ENCODE measurements around the gene ANG.

The ANG gene

DNA sequence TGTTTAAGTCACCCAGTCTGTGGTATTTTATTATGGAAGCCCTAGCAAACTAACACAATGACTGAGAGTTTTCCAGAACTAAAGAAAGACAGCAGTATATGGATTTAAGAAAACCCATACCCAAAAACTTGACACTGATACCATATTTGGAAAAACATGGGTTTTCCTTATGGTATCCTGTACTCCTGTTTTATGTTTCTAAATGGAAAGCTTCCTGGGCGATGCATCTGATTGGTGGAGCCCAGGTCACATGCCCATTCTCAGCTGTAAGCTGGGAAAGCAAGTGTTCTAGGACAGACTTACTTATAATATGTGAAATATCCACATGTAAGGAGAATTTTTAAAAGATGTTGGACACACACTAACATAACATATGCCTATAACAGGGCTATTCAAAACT is 8.7 kb upstream of the ANG start:
- DNase-seq, result no peak

DNA sequence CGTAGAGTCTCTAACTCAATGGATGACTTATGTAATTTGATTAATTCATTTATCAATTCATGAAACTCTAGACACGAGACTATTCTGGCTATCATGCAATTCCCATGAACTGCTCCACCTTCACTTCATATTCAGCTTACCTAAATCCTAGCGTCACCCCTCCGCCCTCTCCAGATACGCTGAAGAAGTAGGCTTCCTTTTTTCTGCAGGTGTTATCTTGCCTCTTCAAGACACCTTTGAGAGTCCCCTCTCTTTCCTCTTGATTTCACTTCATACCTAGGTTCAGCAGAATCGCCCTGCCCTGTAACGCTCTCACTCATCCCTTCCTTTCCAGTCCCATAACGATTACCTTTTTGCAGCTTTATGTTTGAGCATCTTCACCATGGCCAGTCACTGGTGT is 8.2 kb upstream of the ANG start:
- DNase-seq, result no peak

DNA sequence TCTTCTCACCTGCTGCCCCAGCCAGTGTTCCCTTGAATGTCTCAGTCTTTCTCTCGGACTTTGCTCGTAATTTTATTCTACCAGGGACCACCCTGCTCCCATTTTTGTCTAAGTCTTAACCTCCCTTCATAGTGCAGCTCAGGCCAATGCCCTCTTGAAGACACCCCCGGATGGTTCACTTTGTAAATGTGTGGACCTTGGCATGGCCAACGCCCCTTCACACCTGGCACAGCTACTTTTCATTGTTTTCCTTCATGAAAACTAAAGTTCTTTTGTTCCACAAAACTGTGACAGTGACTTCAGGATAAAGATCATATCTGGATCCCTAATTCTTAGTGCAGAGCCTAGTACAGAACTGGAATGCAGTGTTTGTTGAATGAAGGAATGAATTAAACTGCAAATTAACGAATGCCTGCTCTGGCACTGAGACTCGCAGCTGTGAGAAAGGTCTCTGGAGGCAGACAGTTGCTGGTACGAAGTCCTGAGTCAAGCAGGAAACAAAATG is 7.7 kb upstream of the ANG start:
- DNase-seq, result no peak

DNA sequence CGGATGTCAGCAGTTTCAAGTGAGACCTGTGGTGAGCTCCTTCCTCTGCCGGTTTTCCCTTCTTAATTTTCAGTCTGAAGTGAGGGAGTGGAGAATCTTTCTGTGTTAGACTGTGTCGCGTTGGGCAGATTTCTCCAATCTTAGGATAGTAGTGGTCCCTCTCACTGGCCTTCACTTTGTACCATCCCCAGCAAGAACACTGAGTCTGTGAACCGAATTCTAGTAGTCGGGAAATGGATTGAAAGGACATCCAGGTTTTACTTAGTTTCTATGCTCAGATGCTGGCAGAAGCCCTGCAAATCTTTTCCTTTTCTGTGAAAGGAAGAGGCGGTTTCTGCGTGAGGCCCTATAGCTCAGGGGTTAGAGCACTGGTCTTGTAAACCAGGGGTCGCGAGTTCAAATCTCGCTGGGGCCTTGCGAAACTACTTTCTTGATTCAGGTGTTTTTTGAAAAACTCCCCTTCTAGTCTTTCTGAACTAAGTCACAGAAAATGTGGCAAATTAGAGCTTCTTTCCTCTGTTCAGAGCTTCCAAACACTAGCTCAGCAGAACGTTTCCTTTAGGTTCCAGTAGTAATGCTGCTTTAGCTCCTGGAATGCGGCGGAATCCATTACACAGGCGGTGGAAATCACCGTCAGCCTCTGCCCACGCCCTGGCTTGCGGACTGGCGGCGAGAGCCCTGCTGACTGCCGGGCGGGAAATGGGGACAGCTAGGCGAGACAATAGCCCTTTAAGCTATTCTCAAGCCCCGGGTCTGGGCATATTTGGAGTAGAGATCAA is 7.0 kb upstream of the ANG start:
- peak; percentile 81 for DNase-seq

DNA sequence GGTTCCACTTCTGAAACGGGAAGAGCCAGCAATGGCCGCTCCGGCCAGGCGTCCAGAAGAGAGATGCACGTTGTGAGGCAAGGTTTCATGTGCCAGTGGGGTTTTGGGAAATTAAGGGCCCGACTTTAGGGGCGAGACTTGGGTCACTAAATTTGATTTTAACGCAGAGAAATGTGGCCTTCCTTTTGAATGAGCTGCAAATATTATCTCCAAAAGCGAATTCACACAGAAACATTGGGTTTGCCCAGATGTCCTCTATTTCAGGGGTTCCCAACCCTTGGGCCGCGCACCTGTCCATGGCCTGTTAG is 6.5 kb upstream of the ANG start:
- DNase-seq, result no peak

DNA sequence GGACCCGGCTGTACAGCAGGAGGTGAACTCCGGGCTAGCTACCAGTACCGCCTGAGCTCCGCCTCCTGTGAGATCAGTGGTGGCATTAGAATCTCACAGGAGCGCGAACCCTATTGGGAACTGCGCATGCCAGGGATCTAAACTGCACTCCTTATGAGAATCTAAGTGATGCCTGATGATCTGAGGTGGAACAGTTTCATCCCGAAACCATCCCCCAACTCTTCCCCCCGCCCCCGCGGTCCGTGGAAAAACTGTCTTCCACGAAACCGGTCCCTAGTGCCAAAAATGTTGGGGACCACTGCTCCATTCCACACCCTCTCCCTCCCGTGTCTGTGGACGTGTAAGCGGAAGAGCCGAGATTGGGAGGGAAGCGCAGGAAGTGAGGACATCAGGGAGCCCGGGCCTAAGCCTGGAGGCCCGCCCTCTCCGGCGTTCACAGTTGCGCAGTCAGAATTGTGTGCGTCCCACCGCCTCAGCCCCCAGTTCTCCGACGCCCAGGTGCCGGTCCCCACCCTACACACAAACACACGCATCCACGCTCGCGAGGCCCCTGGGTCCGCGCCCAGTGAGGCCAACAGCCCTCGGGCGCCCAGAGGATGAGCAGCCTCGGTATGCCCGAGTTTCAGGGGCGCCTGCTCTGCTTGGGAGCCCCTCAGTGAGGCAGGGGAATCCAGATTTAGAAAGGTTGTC is 6.0 kb upstream of the ANG start:
- peak; percentile 65 for DNase-seq

DNA sequence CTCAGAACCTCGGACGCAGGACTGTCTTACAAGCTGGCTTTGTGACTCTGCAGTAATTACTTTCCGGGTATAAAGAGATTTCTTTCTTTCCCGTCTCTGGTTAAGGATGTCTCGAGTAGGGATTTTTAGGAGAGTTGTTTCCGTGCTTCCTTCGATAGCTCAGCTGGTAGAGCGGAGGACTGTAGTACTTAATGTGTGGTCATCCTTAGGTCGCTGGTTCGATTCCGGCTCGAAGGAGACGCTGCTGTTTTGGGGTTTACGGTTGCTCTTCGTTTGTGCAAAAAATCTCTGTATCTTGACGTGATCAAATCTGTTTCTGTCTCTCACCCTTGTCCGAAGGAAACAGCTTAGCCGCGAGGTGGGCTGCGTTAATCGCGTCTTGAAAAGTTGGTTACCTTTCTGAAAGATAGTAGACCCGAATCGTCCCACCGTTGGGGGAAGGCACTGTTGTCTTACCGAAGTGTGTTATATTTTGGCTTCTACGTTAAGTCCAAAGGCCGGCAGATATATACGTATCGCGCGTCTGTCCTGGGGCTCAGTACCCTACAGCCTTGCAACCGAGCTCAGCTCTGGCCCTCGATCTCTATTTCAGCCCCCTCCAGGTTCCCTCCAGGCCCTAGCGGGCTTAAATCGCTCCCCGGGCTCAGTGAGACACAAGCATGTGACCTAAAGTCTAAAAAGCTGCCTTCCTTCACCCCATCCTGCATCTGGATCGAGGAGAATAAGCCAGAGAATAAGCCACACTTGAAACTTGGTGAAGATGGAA is 5.3 kb upstream of the ANG start:
- DNase-seq, result peak; percentile 69

DNA sequence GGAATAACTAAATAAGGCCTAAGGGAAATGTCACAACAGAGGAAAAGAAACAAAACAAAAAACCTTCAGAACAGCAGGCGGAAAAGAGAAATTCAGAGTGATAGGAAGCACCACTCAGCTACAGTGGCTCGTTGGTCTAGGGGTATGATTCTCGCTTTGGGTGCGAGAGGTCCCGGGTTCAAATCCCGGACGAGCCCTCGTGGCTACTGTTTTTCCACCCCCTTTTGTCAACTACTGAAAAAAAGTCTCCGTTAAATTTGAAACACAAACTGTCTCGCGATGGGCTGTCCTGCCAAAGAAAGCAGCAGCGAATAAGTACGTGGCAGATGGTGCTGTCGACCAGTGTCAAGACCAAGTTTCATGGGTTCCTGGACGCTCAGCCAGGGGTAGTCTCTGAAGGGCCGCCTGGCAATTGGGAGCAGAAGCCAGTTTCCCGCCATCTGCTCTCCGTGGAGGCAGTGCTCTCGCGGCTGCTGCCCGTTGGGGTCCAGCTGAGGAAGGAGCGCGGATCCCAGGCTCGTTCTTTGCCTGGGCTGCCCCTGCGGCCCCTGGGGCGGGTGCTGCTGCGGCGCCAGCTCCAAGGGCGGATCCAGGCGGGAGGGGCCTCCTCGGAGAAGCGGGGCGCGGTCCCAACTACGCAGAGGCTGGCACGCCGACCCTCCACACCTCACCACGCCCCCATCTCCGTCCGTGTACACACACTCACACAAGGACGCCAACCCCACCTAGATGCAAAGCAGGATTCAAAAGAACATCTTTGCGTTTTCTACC is 4.5 kb upstream of the ANG start, which contains the start of gene RNASE4:
Gene RNASE4, plus strand, starts transcription at position 670 of the 771 bp plus-strand sequence. CDS start 14,812 bp downstream, outside the sequence.
- DNase-seq, result peak; percentile 76

DNA sequence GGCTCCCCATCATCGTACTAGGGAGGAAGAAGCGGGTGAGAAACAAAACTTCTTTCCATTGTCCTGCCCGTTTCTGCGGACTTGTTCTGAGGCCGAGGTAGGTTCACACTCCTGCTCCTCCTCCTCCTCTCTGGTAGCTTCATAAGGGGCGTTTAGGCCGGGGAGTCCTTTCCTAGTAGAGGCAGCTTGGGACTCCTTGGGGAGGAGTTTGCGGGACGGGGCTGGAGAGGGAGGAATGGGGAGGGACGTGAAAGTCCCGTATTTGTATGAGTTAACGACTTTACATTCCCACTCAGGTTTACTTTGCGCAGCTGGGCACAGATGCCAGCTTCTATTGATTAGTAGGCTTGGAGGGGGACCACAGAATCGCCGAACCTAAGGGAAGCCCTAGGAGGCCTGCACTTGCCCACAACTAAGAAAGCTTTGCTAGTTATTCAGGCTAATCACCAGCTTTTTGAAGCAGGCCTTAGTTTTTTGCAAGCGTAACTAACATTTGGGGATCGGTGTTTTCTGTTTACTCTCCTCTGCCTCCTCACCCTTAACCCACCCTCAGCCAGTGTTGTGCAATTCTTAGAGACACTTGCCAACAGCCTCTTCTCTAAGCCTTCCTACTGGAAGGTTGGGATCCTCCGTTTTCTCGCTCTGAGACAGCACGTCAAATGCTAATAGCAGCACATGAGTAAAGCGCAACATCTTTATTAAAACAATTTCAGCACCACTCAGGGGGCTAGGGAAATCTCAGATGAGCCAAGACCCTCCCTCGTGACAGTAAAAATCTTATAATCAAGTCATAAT is 3.7 kb upstream of the ANG start:
- no peak for DNase-seq

DNA sequence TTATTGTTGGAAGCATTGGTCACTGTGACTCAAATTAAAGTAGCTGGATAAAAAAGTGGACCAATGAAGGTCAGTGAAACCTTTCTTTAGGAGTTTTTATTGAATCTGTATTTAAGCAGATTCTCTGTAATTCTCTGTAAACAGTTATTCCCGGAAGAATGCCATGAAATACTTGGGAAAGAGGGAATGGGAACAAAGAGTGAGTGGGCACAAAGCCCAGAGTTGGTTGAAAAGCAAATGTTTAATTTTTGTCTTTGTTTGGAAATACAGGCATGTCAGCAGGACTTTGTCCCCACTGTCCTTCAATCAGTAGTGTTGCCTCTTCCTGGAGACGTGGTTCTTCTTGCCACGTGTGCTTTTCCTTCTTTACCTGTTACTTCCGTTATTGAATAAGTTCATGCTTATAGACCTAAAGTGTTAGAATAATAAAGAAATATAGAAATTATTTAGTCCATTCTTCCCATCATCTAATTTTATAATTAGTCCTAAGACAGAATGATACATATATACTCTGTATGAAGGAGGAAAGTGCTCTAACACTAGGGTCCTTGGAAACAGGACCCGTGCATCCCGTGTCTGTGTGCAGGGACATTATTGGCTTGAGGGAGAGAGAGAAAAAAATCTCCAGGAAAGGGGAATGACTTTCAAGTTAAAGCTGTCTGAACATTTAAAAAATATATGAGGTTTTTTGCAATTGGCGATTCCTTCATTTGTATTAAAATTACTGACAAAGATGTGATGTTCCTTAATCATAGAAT is 2.0 kb upstream of the ANG start:
- no peak for DNase-seq

DNA sequence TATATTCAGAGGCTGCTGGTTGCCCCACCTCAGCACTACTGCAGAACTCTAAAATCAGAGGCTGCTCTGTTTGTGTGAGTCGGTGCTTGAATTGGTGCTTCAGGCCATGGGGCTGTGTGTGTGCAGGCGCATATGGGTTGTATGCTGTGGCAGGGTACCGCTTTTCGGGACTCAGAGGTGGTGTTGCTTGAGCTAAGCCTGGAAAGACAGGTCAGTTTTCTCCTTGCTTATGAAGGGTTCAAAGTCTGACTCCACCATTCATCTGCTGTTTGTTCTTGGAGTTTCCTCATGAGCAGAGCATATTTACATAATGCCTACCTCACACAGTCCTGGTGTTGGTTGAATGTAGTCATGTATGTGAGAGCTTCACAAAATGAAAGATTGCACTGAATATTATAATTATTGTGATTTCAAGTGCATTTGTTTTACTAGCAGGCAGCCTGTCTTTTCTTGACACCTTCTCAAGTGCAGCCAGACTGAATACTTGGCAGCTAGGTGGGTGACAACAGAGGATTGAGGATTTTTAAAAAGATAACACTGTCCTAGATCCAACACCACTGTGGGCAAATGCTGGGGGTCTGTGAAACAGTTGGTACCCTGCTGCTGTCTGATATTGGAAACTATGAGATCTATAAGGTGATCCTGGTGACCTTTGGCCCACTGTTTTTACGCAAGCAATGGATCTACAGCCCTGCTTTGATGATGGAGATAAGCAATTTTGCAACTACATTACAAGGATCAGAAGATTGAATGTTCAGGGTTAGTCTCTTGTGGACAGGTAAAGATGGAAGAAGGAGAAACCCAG is 1.0 kb upstream of the ANG start:
- no peak for DNase-seq

DNA sequence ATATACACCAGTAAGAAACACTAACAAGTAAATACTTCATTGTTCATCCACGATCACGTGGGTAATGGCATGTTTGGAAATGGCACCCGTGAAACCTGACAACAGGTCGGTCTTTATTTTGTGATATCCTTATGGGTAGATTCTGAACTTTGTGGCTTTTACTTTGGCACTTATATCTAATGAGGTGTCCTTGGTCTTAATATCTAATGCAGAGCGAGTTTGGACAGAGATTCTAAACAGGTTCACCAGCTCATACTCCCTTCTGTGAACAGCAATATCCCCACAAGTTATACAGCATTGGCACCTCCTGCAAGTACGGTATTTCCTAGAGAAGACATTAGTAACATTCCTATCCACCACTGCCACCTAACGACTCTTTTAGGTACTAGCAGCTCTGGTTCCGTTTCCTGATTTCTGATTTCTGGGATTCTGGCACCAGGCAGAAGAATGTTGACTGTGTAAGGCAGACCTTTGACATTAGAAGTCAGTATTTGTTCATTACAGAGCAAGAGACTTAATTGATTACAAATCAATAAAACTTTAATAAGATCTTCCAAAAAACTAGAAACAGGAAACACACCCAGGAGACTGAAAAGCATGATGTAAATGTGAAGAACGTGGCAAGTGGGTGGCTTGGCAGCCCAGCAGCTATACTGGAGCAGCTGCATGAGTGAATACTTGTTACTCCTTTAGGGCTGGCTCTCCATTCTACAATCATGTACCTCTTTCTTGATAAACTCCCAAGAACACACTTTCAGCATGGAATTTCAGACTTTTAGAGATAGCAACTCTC is 2.5 kb downstream of the ANG start:
- no peak for DNase-seq

DNA sequence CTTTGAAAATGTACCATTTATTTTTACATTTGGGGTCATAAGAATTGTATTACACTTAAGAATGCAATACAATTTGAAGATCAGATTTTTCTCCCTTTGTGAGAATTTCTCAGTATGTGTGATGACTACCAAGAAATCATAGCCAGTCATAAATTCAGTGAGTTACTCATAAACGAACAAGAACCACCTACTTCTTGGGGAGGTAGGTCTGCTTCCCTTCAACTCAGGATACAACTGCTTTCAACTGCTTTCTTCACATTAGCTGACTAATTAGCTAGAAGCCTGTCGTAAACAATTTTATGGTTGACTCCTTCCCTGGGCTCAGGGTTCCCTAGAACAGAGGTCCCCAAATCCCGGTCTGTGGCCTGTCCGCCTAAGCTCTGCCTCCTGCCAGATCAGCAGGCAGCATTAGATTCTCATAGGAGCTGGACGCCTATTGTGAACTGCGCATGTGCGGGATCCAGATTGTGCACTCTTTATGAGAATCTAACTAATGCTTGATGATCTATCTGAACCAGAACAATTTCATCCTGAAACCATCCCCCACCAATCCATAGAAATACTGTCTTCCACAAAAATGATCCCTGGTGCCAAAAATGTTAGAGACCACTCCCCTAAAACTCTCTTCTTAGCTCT is 3.7 kb downstream of the ANG start:
- DNase-seq, result no peak

DNA sequence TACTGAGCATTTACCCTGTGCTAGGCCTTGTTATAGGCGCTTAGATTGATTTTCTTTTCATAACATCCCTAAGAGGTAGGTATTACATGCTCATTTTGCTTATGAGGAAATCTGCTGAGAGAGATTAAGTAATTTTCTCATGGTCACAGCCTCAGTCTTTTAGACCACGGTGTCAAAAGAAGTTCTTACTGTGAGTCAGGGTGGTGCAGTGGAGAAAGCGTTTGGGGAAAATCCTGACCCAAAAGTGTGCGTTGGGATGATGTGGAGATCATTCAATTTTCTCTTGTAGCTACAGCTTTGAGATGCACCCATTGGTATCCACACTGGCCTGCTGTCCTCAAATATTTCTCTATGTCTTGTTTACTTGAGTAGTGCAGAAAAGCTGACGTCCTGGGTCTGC is 8.2 kb downstream of the ANG start:
- no peak for DNase-seq

DNA sequence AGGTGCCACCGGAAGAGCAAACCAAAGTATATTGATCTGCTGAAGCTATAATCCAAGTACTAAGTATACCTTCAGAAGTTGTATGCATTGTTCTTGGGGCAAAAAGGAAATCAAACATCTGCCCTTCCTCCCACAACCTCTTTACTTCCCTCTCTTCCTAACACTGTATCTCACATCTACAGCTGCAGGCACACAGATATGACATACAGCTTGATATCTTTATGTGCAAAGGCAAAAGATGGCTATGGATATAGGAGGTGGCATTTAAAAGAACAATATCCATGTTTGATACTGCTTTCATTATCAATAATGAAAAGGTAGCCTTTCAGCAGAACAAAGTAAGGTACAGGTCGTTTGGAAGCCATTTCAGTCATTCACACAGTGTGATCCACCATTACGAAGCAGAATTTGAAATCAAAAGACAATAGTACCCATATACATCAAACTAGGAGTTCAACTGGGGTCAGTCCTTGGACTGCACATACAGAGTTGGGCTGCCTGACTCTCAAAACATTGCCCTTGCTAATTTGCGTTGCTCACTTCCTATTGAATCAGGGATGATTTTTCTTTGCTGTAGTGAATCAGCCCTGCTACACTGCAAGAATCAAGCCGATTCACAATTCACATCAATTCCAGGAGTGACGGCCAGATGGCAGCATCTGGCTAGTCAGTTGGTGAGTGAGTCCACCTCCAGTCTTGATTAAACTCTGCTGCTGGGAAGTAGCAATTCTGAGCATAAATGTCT is 8.9 kb downstream of the ANG start:
- DNase-seq, result peak; percentile 32

DNA sequence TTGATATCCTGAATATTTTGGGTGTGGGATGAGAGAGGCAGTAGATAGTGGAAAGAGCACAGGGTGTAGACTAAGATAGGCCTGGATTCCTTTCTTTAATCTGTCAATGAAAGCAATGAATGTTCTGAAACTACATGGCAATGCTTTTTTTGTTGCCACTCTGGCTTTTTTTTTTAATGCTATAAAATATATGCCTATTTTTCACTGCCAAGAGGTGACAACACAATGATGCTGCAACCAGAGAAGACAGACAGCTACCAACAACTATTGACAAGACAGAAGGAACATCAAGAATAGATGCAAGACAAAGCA is 9.4 kb downstream of the ANG start:
- DNase-seq, result no peak

DNA sequence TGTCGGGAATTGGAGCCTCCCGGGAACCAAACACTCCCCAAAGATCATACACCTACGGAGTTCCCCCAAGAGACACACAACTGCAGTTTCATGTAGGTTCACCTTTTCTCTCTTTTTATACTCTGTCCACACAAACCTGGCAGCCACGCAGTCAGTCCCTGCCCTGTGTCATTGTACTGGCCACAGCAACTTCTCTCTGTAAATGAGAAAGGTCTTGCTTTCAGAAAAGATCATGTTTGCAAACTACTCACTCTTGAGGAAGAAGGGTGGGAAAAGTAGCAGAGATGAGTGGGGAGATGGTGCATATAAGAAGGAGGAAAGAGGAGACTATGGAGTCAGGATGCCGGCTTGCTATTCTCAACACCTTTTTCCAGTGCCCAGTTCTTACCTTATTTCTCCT is 10.4 kb downstream of the ANG start:
- DNase-seq, result no peak

DNA sequence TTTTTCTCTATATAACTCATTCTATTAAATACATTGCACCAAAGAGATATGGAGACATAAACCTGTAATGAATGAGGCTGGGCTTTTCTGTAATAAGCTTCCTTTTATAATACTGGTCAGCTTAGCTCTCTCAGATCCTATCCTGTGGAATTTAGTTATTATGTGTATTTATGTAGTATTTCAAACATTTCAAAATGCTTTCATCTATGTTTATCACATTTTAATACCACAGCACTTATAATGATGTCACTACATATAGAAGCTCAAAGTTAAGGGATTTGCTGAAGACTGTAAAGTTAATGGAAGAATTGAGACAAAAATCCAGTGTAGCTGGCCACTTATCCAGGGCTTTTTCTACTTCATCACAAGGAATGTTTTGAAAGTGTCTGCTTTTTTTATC is 11.4 kb downstream of the ANG start:
- no peak for DNase-seq

Data from T1000 (cell line).